Esophagus mucosa (tissue), 1 donor: ENCODE data around the gene ZPBP2. TPM values are rescaled to one million over a fixed set of nuclear protein-coding genes. Genes with fewer than 3 reads are reported as not detected.
"Not testable (repeated sequence)": the region's sequence is repeated elsewhere in the genome, so short reads cannot be mapped to it uniquely, and the experiment has no call there.

ENCODE experiments used
- ATAC-seq: fragments of 200-7000 bp; cut with Tn5 transposase; one replicate; pipeline ENCODE4 v1.9.1; 2020
- total RNA-seq: library from RNA; stranded (reverse); gene quantifications from one replicate; pipeline ENCODE4 v1.2.4, GENCODE V29; 2023
- donor health status: DM: yes; HTN: yes; CAD: no.

ZPBP2 gene
- total RNA-seq, 1 donor from 2014 or later, result not detected

GRCh38 chr17:39855911-39856649 is 11.9 kb upstream of the ZPBP2 start:
- not testable (repeated sequence) for ATAC-seq

GRCh38 chr17:39861235-39861634 is 6.8 kb upstream of the ZPBP2 start:
- ATAC-seq, result no peak

GRCh38 chr17:39863244-39863917 is 4.6 kb upstream of the ZPBP2 start:
- ATAC-seq, result no peak

GRCh38 chr17:39863918-39864746 is 3.9 kb upstream of the ZPBP2 start, which contains the start of gene IKZF3:
IKZF3 (minus strand) TSS chr17:39864312; CDS start chr17:39864126, 186 bp downstream.
- ATAC-seq, result peak; percentile 77

GRCh38 chr17:39866013-39866730 is 1.8 kb upstream of the ZPBP2 start:
- no peak for ATAC-seq

GRCh38 chr17:39867084-39867879 is 720 bp upstream of the ZPBP2 start:
- ATAC-seq, result no peak

- ATAC-seq, result no peak
Measured at GRCh38 chr17:39868554-39868942, 546 bp downstream of the ZPBP2 start.

GRCh38 chr17:39870776-39871175 is 2.8 kb downstream of the ZPBP2 start:
- no peak for ATAC-seq

- ATAC-seq, result no peak
Measured at GRCh38 chr17:39871801-39872200, 3.8 kb downstream of the ZPBP2 start.

GRCh38 chr17:39872751-39873150 is 4.7 kb downstream of the ZPBP2 start:
- no peak for ATAC-seq

- ATAC-seq, result not testable (repeated sequence)
Measured at GRCh38 chr17:39886102-39886501, 18.1 kb downstream of the ZPBP2 start.

GRCh38 chr17:39887078-39887477 is 19.1 kb downstream of the ZPBP2 start:
- ATAC-seq, result no peak

- ATAC-seq, result no peak
Measured at GRCh38 chr17:39889200-39889599, 21.2 kb downstream of the ZPBP2 start.

GRCh38 chr17:39894681-39895376 is 26.8 kb downstream of the ZPBP2 start:
- no peak for ATAC-seq

- ATAC-seq, result no peak
Measured at GRCh38 chr17:39898088-39898487, 30.1 kb downstream of the ZPBP2 start.

GRCh38 chr17:39899215-39899614 is 31.2 kb downstream of the ZPBP2 start:
- no peak for ATAC-seq

- ATAC-seq, result not testable (repeated sequence)
Measured at GRCh38 chr17:39902027-39902426, 34.0 kb downstream of the ZPBP2 start.

- no peak for ATAC-seq
Measured at GRCh38 chr17:39903158-39903884, 35.3 kb downstream of the ZPBP2 start.

- ATAC-seq, result no peak
Measured at GRCh38 chr17:39904990-39905288, 36.9 kb downstream of the ZPBP2 start.

- no peak for ATAC-seq
Measured at GRCh38 chr17:39908789-39909352, 40.9 kb downstream of the ZPBP2 start.
